GM21717 (cell line): ENCODE data around the gene BFSP2.

Experiments
- ATAC-seq: cut with Tn5 transposase; IDR thresholded peaks from one replicate; pipeline ENCODE4 v1.9.1; 2021; ENCODE audit warnings: mild to moderate bottlenecking, moderate library complexity; ENCODE audit not compliant: unreplicated experiment

BFSP2 gene

DNA sequence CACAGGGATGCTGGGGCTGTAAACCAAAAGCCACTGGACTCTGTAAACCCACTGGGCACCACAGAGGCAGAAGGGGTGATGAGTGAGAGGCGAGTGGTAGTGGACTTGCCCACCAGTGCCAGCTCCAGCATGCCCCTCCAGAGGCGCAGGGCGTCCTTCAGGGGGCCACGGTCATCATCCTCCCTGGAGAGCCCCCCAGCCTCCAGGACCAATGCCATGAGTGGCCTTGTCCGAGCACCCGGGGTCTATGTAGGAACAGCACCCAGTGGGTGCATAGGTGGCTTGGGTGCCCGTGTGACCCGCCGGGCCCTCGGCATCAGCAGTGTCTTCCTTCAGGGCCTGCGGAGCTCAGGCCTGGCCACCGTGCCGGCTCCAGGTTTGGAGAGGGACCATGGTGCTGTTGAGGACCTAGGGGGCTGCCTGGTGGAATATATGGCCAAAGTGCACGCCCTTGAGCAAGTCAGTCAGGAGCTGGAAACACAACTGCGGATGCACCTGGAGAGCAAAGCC is at the start of gene BFSP2:
TSS of gene BFSP2 (plus strand) at position 51 of the 510 bp plus-strand sequence. CDS start at position 79, 28 bp downstream.
- ATAC-seq: no peak

GRCh38 chr3:133354721-133355120 is 45.1 kb upstream of the BFSP2 start:
- ATAC-seq: no peak

DNA sequence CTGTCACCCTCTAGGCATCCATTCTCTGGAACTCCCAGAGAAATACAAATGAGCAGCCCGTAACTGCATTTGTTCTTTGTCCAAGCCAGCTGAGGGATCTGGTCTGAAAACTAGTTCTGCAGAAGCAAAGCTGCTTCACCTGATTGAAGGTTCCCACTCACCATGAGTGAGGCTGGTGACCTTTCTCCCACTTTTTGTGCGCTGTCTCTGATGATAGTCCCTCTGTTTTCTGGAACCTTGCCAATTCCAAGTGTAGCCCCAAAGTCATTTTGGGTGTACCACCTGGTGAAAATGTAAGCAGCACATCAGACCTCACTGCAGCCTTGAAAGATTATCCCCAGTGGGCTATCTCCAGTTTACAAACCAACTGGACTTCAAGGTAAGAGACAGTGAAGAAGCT is 39.4 kb upstream of the BFSP2 start:
- ATAC-seq: no peak

DNA sequence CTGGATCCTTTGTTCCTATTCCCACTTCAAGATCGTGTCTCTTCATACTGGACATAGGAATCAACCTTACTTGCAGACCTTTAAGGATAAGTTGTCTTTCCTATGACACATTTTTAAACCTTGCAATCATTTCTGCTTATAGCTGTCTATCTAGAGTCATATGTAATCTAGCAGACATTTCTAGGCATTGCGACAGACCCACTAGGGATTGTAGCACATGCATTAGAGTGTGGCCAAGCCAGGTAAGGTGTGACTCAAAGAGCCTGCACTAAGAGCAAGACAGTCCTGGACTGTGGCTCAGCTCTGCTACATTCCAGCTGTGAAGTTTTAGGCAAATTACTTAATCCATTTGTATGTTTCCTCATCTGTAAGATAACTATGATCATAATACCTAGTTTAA is 38.8 kb upstream of the BFSP2 start:
- ATAC-seq: no peak

DNA sequence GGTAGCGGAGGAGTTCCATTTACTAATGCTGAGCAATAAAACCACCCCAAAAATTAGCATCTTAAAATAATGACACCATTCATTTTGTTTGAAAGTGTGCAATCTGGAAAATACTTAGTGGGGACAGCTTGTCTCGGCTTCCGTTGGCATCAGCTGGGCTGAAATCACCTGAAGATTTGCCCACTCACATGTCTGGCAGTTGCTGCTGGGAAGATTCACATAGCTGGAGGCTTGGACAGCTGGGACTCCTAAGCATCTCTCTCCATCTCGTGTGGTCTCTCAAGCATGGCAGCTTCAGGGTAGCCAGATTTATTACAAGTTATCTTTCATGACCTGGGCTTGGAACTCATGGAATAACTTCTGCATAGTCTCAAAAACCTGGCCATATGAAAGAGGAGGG is 38.4 kb upstream of the BFSP2 start:
- no peak for ATAC-seq

DNA sequence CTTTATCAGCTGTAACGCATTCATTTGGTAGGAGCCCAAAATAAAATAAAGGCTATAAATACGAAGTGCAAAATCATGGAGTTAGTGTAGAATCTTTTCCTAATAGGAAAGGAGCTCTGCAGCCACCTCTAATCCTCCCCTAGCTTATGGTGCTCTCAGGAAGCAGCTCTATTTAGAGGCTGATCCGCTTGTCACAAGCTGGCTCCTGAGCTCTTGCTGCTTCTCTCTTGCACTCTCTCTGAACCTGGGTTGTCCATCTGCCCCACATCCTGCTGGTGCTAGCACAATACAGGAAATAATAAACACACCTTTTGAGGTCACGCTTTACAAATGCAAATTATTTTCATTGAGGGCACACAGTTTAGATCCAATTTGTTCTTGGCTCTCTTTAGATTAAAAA is 37.3 kb upstream of the BFSP2 start:
- ATAC-seq: no peak

GRCh38 chr3:133364704-133365103 is 35.2 kb upstream of the BFSP2 start:
- no peak for ATAC-seq

DNA sequence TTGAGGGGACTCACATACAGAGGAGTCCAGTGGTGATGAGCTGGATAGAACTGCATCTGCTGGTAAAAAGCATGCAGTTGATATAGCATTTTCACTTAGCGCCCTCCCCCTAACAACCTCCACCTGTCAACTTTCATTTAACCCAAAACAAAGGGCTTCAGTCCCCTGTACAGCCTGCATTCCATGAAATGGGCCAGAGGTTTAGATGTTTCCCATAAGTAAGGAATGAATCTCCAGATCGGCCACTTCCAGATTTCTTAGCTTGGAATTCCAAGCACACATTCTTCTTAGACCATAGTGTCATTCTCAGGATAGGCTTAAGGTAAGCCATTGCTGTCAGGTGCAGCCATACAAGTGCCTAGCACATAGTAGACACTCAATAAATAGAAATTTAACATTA is 32.9 kb upstream of the BFSP2 start:
- ATAC-seq: no peak

DNA sequence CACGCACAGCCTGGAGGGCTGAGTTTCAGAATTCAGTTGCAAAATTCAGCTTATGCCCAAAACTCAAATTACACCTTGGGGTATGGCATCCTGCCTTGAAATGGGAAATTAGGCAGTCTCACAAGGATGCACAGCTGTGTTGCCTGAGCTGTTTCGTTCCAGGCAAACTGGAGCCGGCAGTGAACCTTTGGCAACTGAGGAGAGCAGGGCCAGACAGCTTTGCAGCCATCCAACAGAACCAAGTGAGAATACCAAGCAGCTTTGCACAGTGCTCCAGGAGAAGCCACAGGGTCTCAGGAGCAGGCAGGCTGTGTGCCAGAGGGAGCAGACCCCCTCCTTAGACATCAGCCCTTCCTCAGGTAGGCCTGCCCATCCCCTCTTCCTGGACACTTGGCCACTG is 32.5 kb upstream of the BFSP2 start:
- no peak for ATAC-seq

DNA sequence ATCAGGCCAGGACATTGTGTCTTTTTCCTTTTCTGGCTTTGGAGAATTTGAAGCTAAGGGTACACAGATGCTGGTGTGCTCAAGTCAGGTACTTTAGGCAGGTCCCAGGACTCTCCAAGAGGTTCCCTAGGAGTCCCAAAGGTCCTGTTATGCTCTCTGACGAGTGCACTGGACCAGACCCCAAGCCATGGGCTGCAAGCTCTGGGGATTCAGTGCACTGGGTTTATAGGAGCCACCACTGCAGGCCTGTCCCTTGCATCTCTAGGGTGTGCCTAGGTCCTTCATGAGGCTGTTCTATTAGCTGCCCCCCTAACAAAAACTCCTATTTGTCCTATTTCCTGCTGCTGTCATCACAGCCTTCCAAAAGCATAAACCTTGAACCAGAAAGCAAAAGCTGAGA is 31.9 kb upstream of the BFSP2 start:
- ATAC-seq: no peak

DNA sequence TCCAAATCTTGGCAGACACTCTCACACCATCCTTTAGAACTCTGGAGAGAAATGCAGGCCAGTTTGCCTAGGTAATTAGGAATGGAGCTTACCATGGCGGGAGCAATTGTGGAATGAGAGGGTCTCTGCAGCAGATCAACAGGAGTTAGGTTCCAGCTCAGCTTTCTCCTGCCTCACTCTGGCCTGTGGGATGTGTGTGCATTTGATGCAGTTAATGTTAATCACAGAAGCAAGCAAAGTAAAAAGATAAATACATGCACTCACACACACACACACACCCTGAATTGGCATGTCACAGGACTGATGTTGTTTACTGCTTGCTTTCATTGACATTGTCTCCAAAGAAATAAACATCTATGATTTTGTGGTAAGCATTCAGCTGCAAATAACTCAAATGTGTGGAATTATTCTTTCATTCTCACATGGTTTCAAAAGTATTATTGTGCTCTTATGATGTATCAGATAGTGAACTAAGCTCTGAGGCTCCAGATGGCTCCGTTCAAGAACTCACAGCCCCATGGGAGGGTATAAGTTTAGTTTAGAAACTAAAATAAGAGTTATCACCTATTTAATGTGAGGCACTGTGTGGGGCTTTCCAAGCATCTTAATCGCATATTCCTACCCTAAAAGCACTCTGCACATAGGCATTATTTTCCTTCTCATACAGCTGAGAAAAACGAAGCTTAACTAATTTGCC is 31.3 kb upstream of the BFSP2 start:
- ATAC-seq: no peak

GRCh38 chr3:133369068-133369440 is 30.8 kb upstream of the BFSP2 start:
- no peak for ATAC-seq

DNA sequence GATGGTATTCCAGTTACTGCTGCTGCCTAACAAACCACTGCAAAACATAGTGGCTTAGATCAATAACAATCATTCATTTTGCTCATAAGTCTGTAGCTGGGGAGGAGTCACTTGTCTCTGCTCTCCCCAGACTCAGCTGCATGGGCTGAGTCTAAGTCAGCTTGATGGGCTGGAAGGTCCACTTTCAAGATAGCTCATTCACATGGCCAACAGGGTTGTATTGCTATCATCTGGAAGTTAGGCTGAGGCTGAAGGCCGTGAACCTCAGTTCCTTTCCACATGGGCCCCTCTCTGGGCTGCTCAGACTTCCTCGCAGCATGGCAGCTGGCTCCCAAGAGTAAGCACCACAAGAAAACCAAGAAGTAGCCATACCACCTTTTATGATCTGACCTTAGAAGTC is 28.7 kb upstream of the BFSP2 start:
- ATAC-seq: no peak

GRCh38 chr3:133371676-133372075 is 28.2 kb upstream of the BFSP2 start:
- ATAC-seq: no peak

DNA sequence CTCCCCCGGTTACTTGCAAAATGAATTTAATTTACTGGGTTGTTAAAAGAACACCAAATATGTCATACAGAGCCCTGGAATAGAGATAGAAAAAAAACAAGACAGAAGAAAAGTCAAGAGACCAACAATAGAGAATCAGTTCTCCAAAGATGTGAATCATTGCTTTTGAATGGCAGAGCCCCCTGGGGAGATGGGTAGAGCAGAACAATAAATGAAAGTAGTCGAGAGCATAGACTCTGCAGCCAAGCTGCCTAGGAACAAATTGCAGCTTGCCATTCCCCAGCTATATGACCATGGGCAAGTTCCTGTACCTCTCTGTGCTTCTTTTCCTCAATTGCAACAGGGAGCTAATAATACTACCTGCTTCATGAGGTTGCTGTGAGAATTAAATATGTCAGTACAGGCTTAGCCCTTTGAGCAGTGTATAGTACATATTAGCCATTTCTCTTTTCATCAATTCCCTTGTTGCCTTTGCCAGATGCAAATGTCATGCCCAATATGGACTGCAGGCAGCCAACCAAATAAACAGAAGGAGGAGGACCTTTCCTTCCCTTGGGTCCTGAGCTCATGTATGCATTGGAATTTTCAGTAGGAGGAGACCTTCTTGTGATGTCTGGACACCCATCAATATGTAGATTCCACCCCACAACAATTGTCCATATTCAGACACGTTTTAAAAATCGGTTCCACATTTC is 25.0 kb upstream of the BFSP2 start:
- ATAC-seq: no peak

- ATAC-seq: no peak
These were observed 24.5 kb upstream of the BFSP2 start for GRCh38 chr3:133375403-133375745.

DNA sequence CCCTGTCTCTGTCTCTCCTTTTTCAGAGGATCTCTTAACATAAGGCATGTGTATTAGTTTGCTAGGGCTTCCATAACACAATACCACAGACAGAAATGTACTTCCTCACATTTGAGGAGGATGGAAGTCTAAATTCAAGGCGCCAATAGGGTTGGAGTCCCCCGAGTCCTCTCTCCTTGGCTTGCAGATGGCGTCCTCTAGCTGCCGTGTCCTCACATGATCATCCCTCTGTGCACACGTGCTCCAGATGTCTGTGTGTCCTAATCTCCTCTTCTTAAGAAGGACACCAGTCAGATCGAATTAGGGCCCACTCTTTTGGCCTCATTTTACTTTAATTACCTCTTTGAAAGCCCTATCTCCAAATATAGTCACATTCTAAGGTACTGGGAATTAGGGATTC is 23.0 kb upstream of the BFSP2 start:
- ATAC-seq: no peak

DNA sequence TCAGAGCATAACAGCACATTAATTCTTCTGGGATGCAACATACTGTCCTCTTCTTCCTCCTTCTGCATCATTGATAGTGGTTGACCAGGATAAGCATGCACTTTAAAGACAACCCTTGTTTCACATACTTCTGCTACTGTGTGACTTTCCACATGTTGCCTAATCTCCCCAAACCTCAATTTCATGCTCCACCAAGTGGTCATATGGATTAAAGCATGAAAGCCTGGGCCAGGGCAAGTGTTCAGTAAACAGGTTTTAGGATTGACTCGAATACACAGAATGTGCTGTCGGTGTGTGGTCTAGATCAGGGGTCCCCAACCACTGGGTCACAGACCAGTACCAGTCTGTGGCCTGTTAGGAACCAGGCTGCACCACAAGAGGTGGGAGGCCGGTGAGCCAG is 22.5 kb upstream of the BFSP2 start:
- ATAC-seq: no peak

GRCh38 chr3:133379926-133380325 is 19.9 kb upstream of the BFSP2 start:
- ATAC-seq: no peak

DNA sequence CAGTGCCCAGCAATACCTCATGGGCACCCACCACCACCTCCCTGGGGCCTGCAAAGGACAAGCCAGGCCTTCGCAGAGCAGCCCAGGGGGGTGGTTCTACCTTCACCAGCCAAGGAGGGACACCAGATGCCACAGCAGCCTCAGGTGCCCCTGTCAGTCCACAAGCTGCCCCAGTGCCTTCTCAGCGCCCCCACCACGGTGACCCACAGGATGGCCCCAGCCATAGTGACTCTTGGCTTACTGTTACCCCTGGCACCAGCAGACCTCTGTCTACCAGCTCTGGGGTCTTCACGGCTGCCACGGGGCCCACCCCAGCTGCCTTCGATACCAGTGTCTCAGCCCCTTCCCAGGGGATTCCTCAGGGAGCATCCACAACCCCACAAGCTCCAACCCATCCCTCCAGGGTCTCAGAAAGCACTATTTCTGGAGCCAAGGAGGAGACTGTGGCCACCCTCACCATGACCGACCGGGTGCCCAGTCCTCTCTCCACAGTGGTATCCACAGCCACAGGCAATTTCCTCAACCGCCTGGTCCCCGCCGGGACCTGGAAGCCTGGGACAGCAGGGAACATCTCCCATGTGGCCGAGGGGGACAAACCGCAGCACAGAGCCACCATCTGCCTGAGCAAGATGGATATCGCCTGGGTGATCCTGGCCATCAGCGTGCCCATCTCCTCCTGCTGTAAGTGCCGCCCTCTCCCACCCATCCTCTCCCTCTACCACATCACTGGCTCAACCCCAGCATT is 19.2 kb upstream of the BFSP2 start:
- no peak for ATAC-seq

DNA sequence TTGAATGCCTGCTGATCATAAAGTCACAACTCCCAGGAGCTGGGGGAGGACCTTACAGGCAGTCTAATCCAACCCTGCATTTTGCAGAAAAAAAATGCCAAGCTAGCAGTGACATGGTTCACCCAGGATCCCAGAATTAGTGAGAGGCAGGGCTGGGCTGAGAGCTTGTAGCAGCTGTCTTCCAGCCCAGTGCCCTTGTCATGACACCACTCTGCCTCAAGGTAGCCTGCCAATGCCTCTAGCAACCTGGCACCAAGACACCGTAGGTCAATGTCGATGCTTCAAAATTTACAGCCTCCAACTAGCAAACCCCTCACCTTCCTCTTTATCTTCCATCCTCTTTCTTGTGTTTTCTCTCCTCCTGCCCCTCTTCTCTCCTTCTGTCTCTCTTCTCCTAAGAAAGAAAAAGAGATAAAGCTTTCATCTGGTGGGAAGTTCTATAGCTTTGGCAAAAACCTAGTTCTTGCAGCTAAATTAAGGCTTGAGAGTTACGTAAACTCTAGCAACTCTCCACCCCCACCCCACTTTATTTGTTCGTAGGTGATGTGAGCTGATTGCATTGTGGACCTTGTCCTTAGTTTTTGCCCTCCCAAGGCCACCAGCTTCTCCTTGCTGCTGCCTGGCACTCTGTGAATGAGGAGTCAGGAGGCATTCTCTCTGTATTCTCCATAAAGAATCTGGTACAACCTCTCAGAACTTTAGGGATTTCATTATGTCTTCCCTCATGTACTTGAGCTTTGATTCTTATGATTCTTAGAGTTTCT is 18.3 kb upstream of the BFSP2 start:
- no peak for ATAC-seq
